Keratinocyte (primary cell): ENCODE measurements around the gene SELENOV. TPM values are rescaled to one million over a fixed set of nuclear protein-coding genes. Genes with fewer than 3 reads are reported as not detected.

Source experiments
- DNase-seq: peaks from one replicate; pipeline ENCODE4 v3.0.0-alpha.2; 2011; ENCODE audit warnings: low read depth, missing footprints, low spot score
- FAIRE-seq: peaks from 2 replicates; lab custom pipeline; 2011; peaks lifted over from hg19 to GRCh38; lab: Jason Lieb, UNC
- H2AFZ ChIP-seq: 2 replicates; pipeline ENCODE4 v1.6.0; 2012; ENCODE audit warnings: low read length, control low read depth, inconsistent platforms; ENCODE audit not compliant: control insufficient read depth
- H3K27ac ChIP-seq: 2 replicates; pipeline ENCODE4 v1.5.1; 2011; ENCODE audit warnings: low read length; ENCODE audit not compliant: control insufficient read depth, insufficient read depth
- H3K27me3 ChIP-seq: 3 replicates; pipeline ENCODE4 v1.6.0; 2011; ENCODE audit warnings: low read length; ENCODE audit not compliant: control insufficient read depth, insufficient read depth; ENCODE audit errors: extremely low read depth
- H3K36me3 ChIP-seq, 2 experiments: 2 replicates in 1 of 2; 3 replicates in 1 of 2; pipeline ENCODE4 v1.5.1; 2011; ENCODE audit warnings: low read length in 2 of 2, mild to moderate bottlenecking in 1 of 2; ENCODE audit not compliant: control insufficient read depth in 2 of 2, insufficient read depth in 2 of 2; ENCODE audit errors: extremely low read depth in 1 of 2
- H3K4me1 ChIP-seq: 3 replicates; pipeline ENCODE4 v1.5.1; 2011; ENCODE audit warnings: low read length; ENCODE audit not compliant: control insufficient read depth, insufficient read depth; ENCODE audit errors: extremely low read depth
- H3K4me2 ChIP-seq: 3 replicates; pipeline ENCODE4 v1.6.0; 2011; ENCODE audit warnings: low read depth, low read length; ENCODE audit not compliant: control insufficient read depth, insufficient read depth; ENCODE audit errors: extremely low read depth
- H3K4me3 ChIP-seq, 3 experiments: fragments of 200-600 bp in 1 of 3; sonication (generic) in 1 of 3; 2 replicates in 2 of 3; 3 replicates in 1 of 3; pipeline ENCODE4 v1.5.1; 2011 to 2016; ENCODE audit warnings: low read length in 3 of 3, mild to moderate bottlenecking in 3 of 3, control low read depth in 2 of 3, inconsistent platforms in 1 of 3, low read depth in 1 of 3, mixed read lengths in 1 of 3, mixed run types in 1 of 3, moderate library complexity in 1 of 3; ENCODE audit not compliant: control insufficient read depth in 2 of 3, insufficient read depth in 2 of 3; ENCODE audit errors: extremely low read depth in 1 of 3
- H3K79me2 ChIP-seq: 2 replicates; pipeline ENCODE4 v1.6.0; 2012; ENCODE audit warnings: low read length; ENCODE audit not compliant: control insufficient read depth, insufficient read depth
- H3K9ac ChIP-seq: 3 replicates; pipeline ENCODE4 v1.6.0; 2011; ENCODE audit warnings: low read length; ENCODE audit not compliant: control insufficient read depth, insufficient read depth; ENCODE audit errors: extremely low read depth
- H3K9me1 ChIP-seq: 3 replicates; pipeline ENCODE4 v1.6.0; 2011; ENCODE audit warnings: low read length; ENCODE audit not compliant: control insufficient read depth, insufficient read depth; ENCODE audit errors: extremely low read depth
- H3K9me3 ChIP-seq: 2 replicates; pipeline ENCODE4 v1.5.1; 2012; ENCODE audit warnings: low read depth, low read length; ENCODE audit not compliant: control insufficient read depth
- H4K20me1 ChIP-seq: 3 replicates; pipeline ENCODE4 v1.6.0; 2011; ENCODE audit warnings: low read length; ENCODE audit not compliant: control insufficient read depth, insufficient read depth; ENCODE audit errors: extremely low read depth
- EZH2 ChIP-seq: IDR thresholded peaks from one replicate; pipeline ENCODE4 v1.6.1; 2012; ENCODE audit warnings: inconsistent platforms, mild to moderate bottlenecking, low read length, moderate library complexity
- dilution Hi-C: fragments of 300-500 bp; cut with MboI; formaldehyde crosslinking; loops from one replicate; pipeline ENCODE4 v1.7.0; 2020; ENCODE audit warnings: low sequenced_read_pairs; ENCODE audit not compliant: extremely low pct_ligation_motif_present
- polyA plus RNA-seq, 5 experiments: library from polyadenylated mRNA; depleted of rRNA in 3 of 5; stranded (reverse) in 3 of 5; stranded (forward) in 1 of 5; unstranded in 1 of 5; fragments of >200 nt; gene quantifications; 1 replicate in 1 of 5; 2 replicates in 3 of 5; 3 replicates in 1 of 5; pipeline versions ENCODE4 v1.2.1 to v1.2.3, GENCODE V29; 2011 to 2012; ENCODE audit warnings: missing spikeins in 2 of 5, low read depth in 1 of 5, low replicate concordance in 1 of 5
- TF ChIP-seq, protein P1 (sequence below), 3 experiments: IDR thresholded peaks in 1 of 3; conservative IDR thresholded peaks in 1 of 3; optimal IDR thresholded peaks in 1 of 3; 2 replicates in 2 of 3; 3 replicates in 1 of 3; pipeline versions ENCODE3 to v1.5.1; 2011; ENCODE audit warnings: low read length in 3 of 3, mild to moderate bottlenecking in 3 of 3, moderate library complexity in 2 of 3, control low read depth in 1 of 3, inconsistent platforms in 1 of 3; ENCODE audit not compliant: insufficient read depth in 2 of 3; ENCODE audit errors: extremely low read depth in 1 of 3

SELENOV gene
- polyA plus RNA-seq, 1 donor (not counting 4 experiments of a cell fraction or from before 2014, with no cell fraction given): not detected

DNA sequence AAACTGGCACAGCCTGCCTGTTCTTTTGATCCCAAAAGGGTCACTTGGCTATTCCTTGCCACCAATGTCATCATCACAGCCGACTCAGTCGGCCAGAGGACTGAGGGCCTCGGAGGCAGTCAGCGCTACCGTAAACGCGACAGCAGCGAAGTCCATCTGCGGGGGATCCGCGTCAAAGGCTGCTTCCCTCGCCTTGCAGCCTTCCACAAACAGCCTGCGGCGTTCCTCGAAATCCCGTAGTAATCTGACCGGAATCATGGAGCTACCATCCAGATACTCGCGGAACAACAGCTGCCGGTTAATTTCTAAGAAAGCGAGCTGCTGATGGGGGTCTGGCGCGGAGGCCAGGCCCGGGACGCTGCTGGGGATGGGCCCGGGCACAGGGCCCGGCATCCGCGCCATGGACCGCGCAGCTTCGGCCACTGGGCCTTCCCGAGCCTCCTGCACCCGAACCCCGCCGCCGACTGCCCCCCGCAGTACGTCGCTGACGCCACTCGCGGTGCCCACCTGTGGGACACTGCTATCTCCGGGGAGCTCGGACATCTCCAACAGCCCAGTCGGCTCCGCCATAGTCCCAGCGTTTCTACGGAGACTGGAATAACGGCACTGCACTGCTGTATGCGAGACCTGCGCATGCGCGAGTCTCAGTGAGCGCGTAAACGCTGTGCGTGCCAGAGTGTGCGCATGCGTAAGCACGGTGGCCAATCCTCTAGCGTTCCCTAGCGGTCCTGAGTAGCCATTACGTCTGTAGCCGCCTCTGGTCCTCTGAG is 17.5 kb downstream of the SELENOV start, which contains the start of gene EID2B:
TSS of gene EID2B (minus strand) at position 620 of the 770 bp plus-strand sequence. CDS start at position 570, 50 bp downstream.
- dilution Hi-C loops: no loop called here
- no peaks in the 10 kb centered on the region for H3K9me1 ChIP-seq
- H3K27ac ChIP-seq: peak within 1 kb of the TSS; percentile 44
- H2AFZ ChIP-seq: peak within 1 kb of the TSS; percentile 80
- H3K4me1 ChIP-seq: peaks cover 7% of the 10 kb centered on the region
- DNase-seq: peak; percentile 83
- FAIRE-seq: peak; percentile 79
- H3K9me3 ChIP-seq: no peaks in the 10 kb centered on the region
- H3K4me2 ChIP-seq: peak within 1 kb of the TSS; percentile 83
- H3K9ac ChIP-seq: peak within 1 kb of the TSS; percentile 66
- peaks cover 13% of the 10 kb centered on the region for H3K79me2 ChIP-seq
- H3K36me3 ChIP-seq: no peaks in the 10 kb centered on the region
- no peak for TF ChIP-seq EZH2
- TF ChIP-seq, protein P1, sequence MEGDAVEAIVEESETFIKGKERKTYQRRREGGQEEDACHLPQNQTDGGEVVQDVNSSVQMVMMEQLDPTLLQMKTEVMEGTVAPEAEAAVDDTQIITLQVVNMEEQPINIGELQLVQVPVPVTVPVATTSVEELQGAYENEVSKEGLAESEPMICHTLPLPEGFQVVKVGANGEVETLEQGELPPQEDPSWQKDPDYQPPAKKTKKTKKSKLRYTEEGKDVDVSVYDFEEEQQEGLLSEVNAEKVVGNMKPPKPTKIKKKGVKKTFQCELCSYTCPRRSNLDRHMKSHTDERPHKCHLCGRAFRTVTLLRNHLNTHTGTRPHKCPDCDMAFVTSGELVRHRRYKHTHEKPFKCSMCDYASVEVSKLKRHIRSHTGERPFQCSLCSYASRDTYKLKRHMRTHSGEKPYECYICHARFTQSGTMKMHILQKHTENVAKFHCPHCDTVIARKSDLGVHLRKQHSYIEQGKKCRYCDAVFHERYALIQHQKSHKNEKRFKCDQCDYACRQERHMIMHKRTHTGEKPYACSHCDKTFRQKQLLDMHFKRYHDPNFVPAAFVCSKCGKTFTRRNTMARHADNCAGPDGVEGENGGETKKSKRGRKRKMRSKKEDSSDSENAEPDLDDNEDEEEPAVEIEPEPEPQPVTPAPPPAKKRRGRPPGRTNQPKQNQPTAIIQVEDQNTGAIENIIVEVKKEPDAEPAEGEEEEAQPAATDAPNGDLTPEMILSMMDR (optimal IDR thresholded peaks at IDR 0.05 in 1 of 3, IDR thresholded peaks at IDR 0.05 in 1 of 3, conservative IDR thresholded peaks at IDR 0.05 in 1 of 3; ENCODE audit: extremely low read depth in 1 of 3, insufficient read depth in 2 of 3, low read length in 3 of 3): peak; percentile 99 to 100 (median 99)
- no peaks in the 10 kb centered on the region for H4K20me1 ChIP-seq
- H3K27me3 ChIP-seq: no peaks in the 10 kb centered on the region
- peak within 1 kb of the TSS; percentile 72 to 83 (median 78) for H3K4me3 ChIP-seq

- H3K27ac ChIP-seq: no peak overlapping the region
- H3K4me1 ChIP-seq: peaks cover 7% of the 10 kb centered on the region
- FAIRE-seq (no peak), DNase-seq (no peak)
- no peaks in the 10 kb centered on the region for H4K20me1 ChIP-seq
- H2AFZ ChIP-seq: no peak overlapping the region
- TF ChIP-seq, protein P1 (optimal IDR thresholded peaks at IDR 0.05 in 1 of 3, IDR thresholded peaks at IDR 0.05 in 1 of 3, conservative IDR thresholded peaks at IDR 0.05 in 1 of 3; ENCODE audit: extremely low read depth in 1 of 3, insufficient read depth in 2 of 3, low read length in 3 of 3): no peak
- no peak for TF ChIP-seq EZH2
- no peaks in the 10 kb centered on the region for H3K36me3 ChIP-seq
- H3K27me3 ChIP-seq: no peaks in the 10 kb centered on the region
- H3K79me2 ChIP-seq: peaks cover 17% of the 10 kb centered on the region
- peak overlapping the region; percentile 45 for H3K4me2 ChIP-seq
- H3K9me1 ChIP-seq: no peaks in the 10 kb centered on the region
- no peaks in the 10 kb centered on the region for H3K9me3 ChIP-seq
- dilution Hi-C loops: no loop called here
- no peak overlapping the region for H3K4me3 ChIP-seq
- no peak overlapping the region for H3K9ac ChIP-seq
Observed at GRCh38 chr19:39533003-39533512, 18.1 kb downstream of the SELENOV start.
